GM18909 (cell line): ENCODE measurements around the gene WASL.

Experiments used
- ATAC-seq: cut with Tn5 transposase; IDR thresholded peaks from one replicate; pipeline ENCODE4 v1.9.1; 2021; ENCODE audit warnings: mild to moderate bottlenecking; ENCODE audit not compliant: unreplicated experiment, poor library complexity

The WASL gene

GRCh38 chr7:123709525-123709924 is 39.3 kb downstream of the WASL start:
- no peak for ATAC-seq

- ATAC-seq: no peak
Measured at GRCh38 chr7:123705211-123705901, 43.4 kb downstream of the WASL start.

- ATAC-seq: no peak
Measured at GRCh38 chr7:123695944-123696677, 52.7 kb downstream of the WASL start.

- no peak for ATAC-seq
Measured at GRCh38 chr7:123692471-123692877, 56.3 kb downstream of the WASL start.

GRCh38 chr7:123690550-123690949 is 58.3 kb downstream of the WASL start:
- no peak for ATAC-seq

GRCh38 chr7:123689250-123689649 is 59.6 kb downstream of the WASL start:
- no peak for ATAC-seq

- ATAC-seq: no peak
Measured at GRCh38 chr7:123687727-123688126, 61.1 kb downstream of the WASL start.

GRCh38 chr7:123687161-123687560 is 61.6 kb downstream of the WASL start:
- ATAC-seq: no peak

GRCh38 chr7:123682690-123683089 is 66.1 kb downstream of the WASL start:
- peak; percentile 71 for ATAC-seq

GRCh38 chr7:123681561-123681960 is 67.2 kb downstream of the WASL start:
- ATAC-seq: no peak

- ATAC-seq: no peak
Measured at GRCh38 chr7:123680580-123680979, 68.2 kb downstream of the WASL start.

GRCh38 chr7:123679614-123680013 is 69.2 kb downstream of the WASL start:
- ATAC-seq: no peak

GRCh38 chr7:123677061-123677715 is 71.6 kb downstream of the WASL start:
- no peak for ATAC-seq

- ATAC-seq: no peak
Measured at GRCh38 chr7:123675181-123675473, 73.7 kb downstream of the WASL start.

GRCh38 chr7:123674399-123675180 is 74.2 kb downstream of the WASL start:
- no peak for ATAC-seq

GRCh38 chr7:123673752-123674398 is 74.9 kb downstream of the WASL start:
- ATAC-seq: no peak

- no peak for ATAC-seq
Measured at GRCh38 chr7:123673137-123673732, 75.6 kb downstream of the WASL start.

- no peak for ATAC-seq
Measured at GRCh38 chr7:123669485-123669884, 79.3 kb downstream of the WASL start.

- no peak for ATAC-seq
Measured at GRCh38 chr7:123666492-123666891, 82.3 kb downstream of the WASL start.

- ATAC-seq: no peak
Measured at GRCh38 chr7:123665896-123666295, 82.9 kb downstream of the WASL start.
